ENCODE measurements around the gene ADM5.
"Not testable (repeated sequence)": the region's sequence is repeated elsewhere in the genome, so short reads cannot be mapped to it uniquely, and the experiment has no call there.

DNA sequence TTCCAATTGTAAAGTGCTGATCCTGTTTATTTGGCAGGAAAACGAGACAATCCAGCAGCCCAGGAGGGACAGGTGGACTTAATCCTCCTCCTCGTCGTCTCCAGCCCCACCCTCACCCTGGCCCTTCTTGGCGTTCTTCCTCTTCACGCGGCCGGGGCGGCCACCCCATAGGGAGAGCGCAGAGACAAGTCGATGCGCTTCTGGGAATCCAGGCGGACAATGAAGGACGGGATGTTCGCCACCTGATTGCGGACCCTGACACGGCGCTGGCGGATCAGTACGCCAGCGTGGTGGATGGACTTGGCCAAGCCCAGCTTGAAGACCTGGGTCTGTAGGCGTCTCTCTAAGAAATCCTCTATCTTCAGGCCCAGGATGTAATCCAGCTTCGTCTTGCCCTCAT, 30.0 kb downstream of the ADM5 start:
- TF ChIP-seq POLR2A, POLR2AphosphoS5 (IDR thresholded peaks at IDR 0.05): not testable (repeated sequence)
- TF ChIP-seq, protein P1, sequence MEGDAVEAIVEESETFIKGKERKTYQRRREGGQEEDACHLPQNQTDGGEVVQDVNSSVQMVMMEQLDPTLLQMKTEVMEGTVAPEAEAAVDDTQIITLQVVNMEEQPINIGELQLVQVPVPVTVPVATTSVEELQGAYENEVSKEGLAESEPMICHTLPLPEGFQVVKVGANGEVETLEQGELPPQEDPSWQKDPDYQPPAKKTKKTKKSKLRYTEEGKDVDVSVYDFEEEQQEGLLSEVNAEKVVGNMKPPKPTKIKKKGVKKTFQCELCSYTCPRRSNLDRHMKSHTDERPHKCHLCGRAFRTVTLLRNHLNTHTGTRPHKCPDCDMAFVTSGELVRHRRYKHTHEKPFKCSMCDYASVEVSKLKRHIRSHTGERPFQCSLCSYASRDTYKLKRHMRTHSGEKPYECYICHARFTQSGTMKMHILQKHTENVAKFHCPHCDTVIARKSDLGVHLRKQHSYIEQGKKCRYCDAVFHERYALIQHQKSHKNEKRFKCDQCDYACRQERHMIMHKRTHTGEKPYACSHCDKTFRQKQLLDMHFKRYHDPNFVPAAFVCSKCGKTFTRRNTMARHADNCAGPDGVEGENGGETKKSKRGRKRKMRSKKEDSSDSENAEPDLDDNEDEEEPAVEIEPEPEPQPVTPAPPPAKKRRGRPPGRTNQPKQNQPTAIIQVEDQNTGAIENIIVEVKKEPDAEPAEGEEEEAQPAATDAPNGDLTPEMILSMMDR (IDR thresholded peaks at IDR 0.05 in 8 of 11, conservative IDR thresholded peaks at IDR 0.05 in 3 of 11) = not testable (repeated sequence)

All from spleen (tissue), 7 donors.